H1 (cell line): ENCODE measurements around the gene DHX32. TPM values are rescaled to one million over a fixed set of nuclear protein-coding genes. Genes with fewer than 3 reads are reported as not detected.
A peak's percentile ranks its signal among the peaks of the same experiment; 100 is the strongest.

Experiments used
- CTCF ChIA-PET: fragments of 300-600 bp; sonication (Branson Sonifier 250); formaldehyde crosslinking; loops from one replicate; lab custom pipeline; 2021; ENCODE audit not compliant: partially characterized antibody; lab: Charles Lee
- POLR2A ChIA-PET: fragments of 300-600 bp; sonication (Branson Sonifier 250); formaldehyde crosslinking; loops from one replicate; lab custom pipeline; 2021; ENCODE audit warnings: inconsistent platforms; ENCODE audit not compliant: partially characterized antibody; lab: Charles Lee
- DNase-seq, 2 experiments: peaks; one replicate each; pipeline versions ENCODE4 v3.0.0 to v3.0.0-alpha.2; 2010 to 2022; ENCODE audit warnings: low spot score in 2 of 2, low read depth in 1 of 2, mixed read lengths in 1 of 2
- FAIRE-seq: peaks from 2 replicates; lab custom pipeline; 2011; peaks lifted over from hg19 to GRCh38; lab: Jason Lieb, UNC
- H2AFZ ChIP-seq: 2 replicates; pipeline ENCODE4 v1.8.1; 2012; ENCODE audit warnings: low read length, inconsistent platforms
- H2AK5ac ChIP-seq: 2 replicates; pipeline ENCODE4 v1.6.1; 2013; ENCODE audit warnings: low read depth, low read length
- H2BK120ac ChIP-seq: replicated peaks from 2 replicates; pipeline ENCODE3; 2013; ENCODE audit warnings: low read depth, low read length, inconsistent platforms
- H2BK12ac ChIP-seq: 2 replicates; pipeline ENCODE4 v1.6.1; 2013; ENCODE audit warnings: low read depth, low read length
- H2BK15ac ChIP-seq: 2 replicates; pipeline ENCODE4 v1.6.1; 2013; ENCODE audit warnings: low read length
- H2BK20ac ChIP-seq: 2 replicates; pipeline ENCODE4 v1.6.1; 2013; ENCODE audit warnings: low read length
- H2BK5ac ChIP-seq: 2 replicates; pipeline ENCODE4 v1.6.1; 2013; ENCODE audit warnings: low read depth, low read length
- H3K14ac ChIP-seq: 2 replicates; pipeline ENCODE4 v1.6.1; 2013; ENCODE audit warnings: inconsistent platforms; ENCODE audit not compliant: insufficient read length
- H3K18ac ChIP-seq: 2 replicates; pipeline ENCODE4 v1.6.1; 2013; ENCODE audit warnings: low read length; ENCODE audit errors: extremely low read depth
- H3K23ac ChIP-seq: 2 replicates; pipeline ENCODE4 v1.6.1; 2013; ENCODE audit warnings: inconsistent platforms; ENCODE audit not compliant: insufficient read length
- H3K23me2 ChIP-seq: 2 replicates; pipeline ENCODE4 v1.6.1; 2013; ENCODE audit warnings: low read depth, low read length
- H3K27ac ChIP-seq: 2 replicates; pipeline ENCODE4 v1.6.1; 2011; ENCODE audit warnings: low read depth, low read length, inconsistent platforms
- H3K27me3 ChIP-seq, 4 experiments: replicated peaks in 1 of 4; 1 replicate in 1 of 4; 2 replicates in 3 of 4; pipeline versions ENCODE4 v1.6.1 to v1.8.1; 2011 to 2013; ENCODE audit warnings: low read length in 3 of 4, mild to moderate bottlenecking in 3 of 4, inconsistent platforms in 2 of 4, mixed read lengths in 2 of 4, moderate library complexity in 1 of 4; ENCODE audit not compliant: control insufficient read depth in 3 of 4, insufficient read depth in 3 of 4; ENCODE audit errors: extremely low read depth in 1 of 4
- H3K36me3 ChIP-seq, 4 experiments: 2 replicates each; pipeline versions ENCODE4 v1.6.1 to v1.8.1; 2011 to 2013; ENCODE audit warnings: mild to moderate bottlenecking in 4 of 4, low read length in 3 of 4, moderate library complexity in 2 of 4, control low read depth in 1 of 4, inconsistent platforms in 1 of 4; ENCODE audit not compliant: insufficient read depth in 4 of 4, control insufficient read depth in 2 of 4
- H3K4ac ChIP-seq: replicated peaks from 2 replicates; pipeline ENCODE3; 2013; ENCODE audit warnings: low read length, low read depth, mixed read lengths, inconsistent platforms; ENCODE audit not compliant: insufficient read length
- H3K4me1 ChIP-seq, 4 experiments: replicated peaks in 1 of 4; 1 replicate in 1 of 4; 2 replicates in 3 of 4; pipeline versions ENCODE4 v1.6.1 to v1.8.1; 2011 to 2013; ENCODE audit warnings: low read length in 3 of 4, inconsistent platforms in 2 of 4, mixed read lengths in 1 of 4; ENCODE audit not compliant: insufficient read depth in 4 of 4, control insufficient read depth in 3 of 4
- H3K4me2 ChIP-seq, 2 experiments: 2 replicates each; pipeline versions ENCODE4 v1.6.1 to v1.8.1; 2011 to 2013; ENCODE audit warnings: low read depth in 2 of 2, low read length in 2 of 2, control low read depth in 1 of 2, inconsistent platforms in 1 of 2, mild to moderate bottlenecking in 1 of 2; ENCODE audit not compliant: insufficient read depth in 1 of 2
- H3K4me3 ChIP-seq, 4 experiments: fragments of 200-600, 300-600 bp in 1 of 4; sonication (generic), shearing (Covaris generic), sonication (Bioruptor Twin) in 1 of 4; 2 replicates each; pipeline versions ENCODE4 v1.5.1 to v1.8.1; 2011 to 2016; ENCODE audit warnings: low read length in 4 of 4, low read depth in 3 of 4, control low read depth in 2 of 4, inconsistent platforms in 2 of 4, mild to moderate bottlenecking in 2 of 4, mixed read lengths in 1 of 4, moderate library complexity in 1 of 4; ENCODE audit not compliant: insufficient read depth in 2 of 4; ENCODE audit errors: extremely low read depth in 1 of 4
- H3K56ac ChIP-seq: replicated peaks from 2 replicates; pipeline ENCODE3; 2013; ENCODE audit warnings: low read depth, mild to moderate bottlenecking, mixed read lengths, low read length, inconsistent platforms; ENCODE audit not compliant: insufficient read length
- H3K79me1 ChIP-seq: 2 replicates; pipeline ENCODE4 v1.6.1; 2013; ENCODE audit warnings: low read depth, low read length, control low read depth
- H3K79me2 ChIP-seq, 2 experiments: 2 replicates each; pipeline versions ENCODE4 v1.6.1 to v1.8.1; 2012 to 2013; ENCODE audit warnings: low read length in 2 of 2, mild to moderate bottlenecking in 2 of 2, inconsistent platforms in 1 of 2; ENCODE audit not compliant: insufficient read depth in 2 of 2, control insufficient read depth in 1 of 2
- H3K9ac ChIP-seq, 4 experiments: replicated peaks in 1 of 4; 1 replicate in 1 of 4; 2 replicates in 3 of 4; pipeline versions ENCODE4 v1.6.1 to v1.8.1; 2011 to 2013; ENCODE audit warnings: low read depth in 3 of 4, low read length in 3 of 4, control low read depth in 2 of 4, mild to moderate bottlenecking in 2 of 4, moderate library complexity in 2 of 4, inconsistent platforms in 1 of 4; ENCODE audit errors: extremely low read depth in 1 of 4
- H3K9me3 ChIP-seq, 2 experiments: 2 replicates each; pipeline versions ENCODE4 v1.6.1 to v1.8.1; 2012 to 2013; ENCODE audit warnings: mild to moderate bottlenecking in 2 of 2, moderate library complexity in 2 of 2, control low read depth in 1 of 2, inconsistent platforms in 1 of 2, low read depth in 1 of 2, low read length in 1 of 2, mixed read lengths in 1 of 2; ENCODE audit not compliant: insufficient read depth in 2 of 2
- H4K20me1 ChIP-seq, 2 experiments: replicated peaks in 1 of 2; 2 replicates each; pipeline versions ENCODE3 to v1.8.1; 2011 to 2013; ENCODE audit warnings: inconsistent platforms in 2 of 2, low read length in 2 of 2, mild to moderate bottlenecking in 1 of 2; ENCODE audit not compliant: insufficient read depth in 2 of 2, control insufficient read depth in 1 of 2
- H4K5ac ChIP-seq: 2 replicates; pipeline ENCODE4 v1.6.1; 2013; ENCODE audit warnings: low read length, low read depth, mixed read lengths, inconsistent platforms; ENCODE audit not compliant: insufficient read length
- H4K8ac ChIP-seq: 2 replicates; pipeline ENCODE4 v1.8.0; 2013; ENCODE audit warnings: mild to moderate bottlenecking, moderate library complexity, low read length, inconsistent platforms; ENCODE audit not compliant: insufficient read depth; ENCODE audit errors: extremely low read depth
- H4K91ac ChIP-seq: replicated peaks from 2 replicates; pipeline ENCODE3; 2013; ENCODE audit warnings: low read length, mixed read lengths, inconsistent platforms; ENCODE audit not compliant: insufficient read length
- POLR2A ChIP-seq, 2 experiments: IDR thresholded peaks; 1 replicate in 1 of 2; 2 replicates in 1 of 2; pipeline ENCODE4 v1.6.1; 2011; ENCODE audit warnings: low read depth in 2 of 2, low read length in 2 of 2, mild to moderate bottlenecking in 2 of 2; ENCODE audit errors: control extremely low read depth in 1 of 2
- RXRA ChIP-seq: IDR thresholded peaks from 2 replicates; pipeline ENCODE4 v1.6.1; 2011; ENCODE audit warnings: low read depth, mild to moderate bottlenecking, low read length, moderate library complexity; ENCODE audit not compliant: insufficient read depth
- TEAD4 ChIP-seq: IDR thresholded peaks from 2 replicates; pipeline ENCODE4 v1.6.1; 2012; ENCODE audit warnings: low read depth, low read length, inconsistent platforms, mixed read lengths
- WGBS, 2 experiments: shearing (Covaris generic) in 1 of 2; methylation state at CpG; one replicate each; pipeline versions ENCODE4 v1.1.6 to v1.1.7; 2013 to 2015; ENCODE audit warnings: low lambda C conversion rate in 2 of 2, mixed read lengths in 2 of 2, inconsistent platforms in 1 of 2, low coverage in 1 of 2, missing lambda C conversion rate in 1 of 2; ENCODE audit not compliant: insufficient replicate concordance in 2 of 2, insufficient coverage in 1 of 2, insufficient read length in 1 of 2; ENCODE audit errors: extremely low coverage in 1 of 2, missing lambda C conversion rate in 1 of 2; 5-methylcytosine and 5-hydroxymethylcytosine counted together
- polyA plus RNA-seq, 7 experiments: library from polyadenylated mRNA; depleted of rRNA in 3 of 7; stranded (reverse) in 5 of 7; unstranded in 2 of 7; fragments of >200 nt in 5 of 7; fragments of 200-250 nt in 2 of 7; gene quantifications; 1 replicate in 5 of 7; 2 replicates in 1 of 7; 4 replicates in 1 of 7; pipeline versions ENCODE4 v1.2.1 to v1.2.3, GENCODE V29; 2011 to 2013; ENCODE audit warnings: missing spikeins in 2 of 7, mixed read lengths in 2 of 7
- total RNA-seq: library from RNA; stranded (reverse); fragmentation: NEBNext Ultra II Directional; extraction: Animal tissue kit (Norgen Biotek cat#: 25700); gene quantifications from 2 replicates; pipeline ENCODE4 v1.2.1, GENCODE V29; 2021

The DHX32 gene
- total and polyA plus RNA-seq, 2 of the 8 experiments (the other 6 are each of a cell fraction or from before 2014, with no cell fraction given) = 12.4 to 15.8 TPM

DNA sequence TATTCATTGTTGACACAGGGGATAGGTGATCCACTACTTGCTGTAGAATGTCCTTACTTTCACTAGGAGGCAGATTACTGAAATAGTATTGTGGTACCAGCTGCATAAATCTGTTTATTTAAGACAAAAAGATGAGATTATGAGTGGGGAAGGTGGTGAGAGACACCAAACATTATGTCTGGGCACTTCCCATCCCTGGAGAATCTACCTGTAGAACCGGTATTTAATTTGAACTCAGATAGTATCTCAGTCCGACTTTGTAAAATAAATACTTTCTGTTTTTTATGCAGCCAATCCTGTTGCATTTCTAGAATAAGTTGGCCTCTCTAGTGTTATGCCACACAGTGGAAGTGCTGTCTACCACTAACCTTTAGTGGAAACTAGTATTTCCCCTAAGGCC lies 44.3 kb downstream of the DHX32 start:
- Histone ChIP-seq H3K4me3 (no peak overlapping the region), H2AFZ (no peak overlapping the region), H3K4me1 (no peaks in the 10 kb centered on the region), H2BK15ac (no peak overlapping the region), H3K9me3 (no peaks in the 10 kb centered on the region), H2BK120ac (no peak overlapping the region), H3K27me3 (no peaks in the 10 kb centered on the region), H3K23ac (no peak overlapping the region), H2AK5ac (no peak overlapping the region), H3K9ac (no peak overlapping the region), H4K91ac (no peak overlapping the region), H3K79me2 (no peaks in the 10 kb centered on the region), H3K4me2 (no peak overlapping the region), H4K20me1 (peaks cover 5 to 11% of the 10 kb centered on the region in 2 experiments), H2BK20ac (no peak overlapping the region), H2BK12ac (no peak overlapping the region), H2BK5ac (no peak overlapping the region), H3K36me3 (peaks cover 26 to 75% (median 55%) of the 10 kb centered on the region in 4 experiments), H3K56ac (no peak overlapping the region), H3K14ac (no peak overlapping the region), H3K27ac (no peak overlapping the region), H4K5ac (no peak overlapping the region), H3K79me1 (no peaks in the 10 kb centered on the region), H3K4ac (no peak overlapping the region), H3K18ac (no peak overlapping the region), H3K23me2 (no peaks in the 10 kb centered on the region), H4K8ac (no peak overlapping the region)
- ChIA-PET CTCF (no interaction called here), POLR2A (interaction anchor here (1.3 to 1.6 kb wide), 3 partner anchors 8 to 22 kb away, joined by 3 to 5 read pairs (median 4); no protein-coding TSS in a partner anchor)
- WGBS, 2 experiments = 76% methylated on average over 2 of the region's 2 CpGs; no CpG with 5 or more reads in 1 of the 2 experiments
- FAIRE-seq (no peak), DNase-seq (no peak)
- TF ChIP-seq TEAD4 = no peak
- no peak for TF ChIP-seq RXRA
- peak in 1 of 2 experiments; percentile 8; a peak in 1 of 3 replicates for TF ChIP-seq POLR2A (IDR thresholded peaks at IDR 0.05; ENCODE audit: control extremely low read depth in 1 of 2, low read depth in 2 of 2, low read length in 2 of 2)
